Upper lobe of left lung (tissue), 4 donors: ENCODE results near the gene ADCYAP1R1.

Experiments used
- EP300 ChIP-seq, 4 donors: sonication (generic); formaldehyde crosslinking; IDR thresholded peaks; one replicate each; pipeline ENCODE4 v1.5.1; 2017; ENCODE audit warnings: antibody characterized with exemption in 4 of 4, control low read depth in 2 of 4
- POLR2A ChIP-seq, 4 donors: fragments of 450-650 bp; IDR thresholded peaks; one replicate each; pipeline ENCODE4 v1.5.1; 2016 to 2017; ENCODE audit warnings: antibody characterized with exemption in 4 of 4, mild to moderate bottlenecking in 2 of 4
- POLR2AphosphoS5 ChIP-seq, 2 donors: sonication (generic); formaldehyde crosslinking; IDR thresholded peaks; one replicate each; pipeline ENCODE4 v1.5.1; 2017; ENCODE audit warnings: antibody characterized with exemption in 2 of 2
- TF ChIP-seq, protein P1 (sequence below), 6 experiments: fragments of 450-650 bp in 4 of 6; fragments of 200-600 bp in 2 of 6; sonication (generic) in 2 of 6; IDR thresholded peaks; one replicate each; pipeline ENCODE4 v1.5.1; 2016 to 2019; ENCODE audit warnings: antibody characterized with exemption in 6 of 6

GRCh38 chr7:31137234-31137633, 85.1 kb downstream of the ADCYAP1R1 start:
- TF ChIP-seq, protein P1, sequence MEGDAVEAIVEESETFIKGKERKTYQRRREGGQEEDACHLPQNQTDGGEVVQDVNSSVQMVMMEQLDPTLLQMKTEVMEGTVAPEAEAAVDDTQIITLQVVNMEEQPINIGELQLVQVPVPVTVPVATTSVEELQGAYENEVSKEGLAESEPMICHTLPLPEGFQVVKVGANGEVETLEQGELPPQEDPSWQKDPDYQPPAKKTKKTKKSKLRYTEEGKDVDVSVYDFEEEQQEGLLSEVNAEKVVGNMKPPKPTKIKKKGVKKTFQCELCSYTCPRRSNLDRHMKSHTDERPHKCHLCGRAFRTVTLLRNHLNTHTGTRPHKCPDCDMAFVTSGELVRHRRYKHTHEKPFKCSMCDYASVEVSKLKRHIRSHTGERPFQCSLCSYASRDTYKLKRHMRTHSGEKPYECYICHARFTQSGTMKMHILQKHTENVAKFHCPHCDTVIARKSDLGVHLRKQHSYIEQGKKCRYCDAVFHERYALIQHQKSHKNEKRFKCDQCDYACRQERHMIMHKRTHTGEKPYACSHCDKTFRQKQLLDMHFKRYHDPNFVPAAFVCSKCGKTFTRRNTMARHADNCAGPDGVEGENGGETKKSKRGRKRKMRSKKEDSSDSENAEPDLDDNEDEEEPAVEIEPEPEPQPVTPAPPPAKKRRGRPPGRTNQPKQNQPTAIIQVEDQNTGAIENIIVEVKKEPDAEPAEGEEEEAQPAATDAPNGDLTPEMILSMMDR (IDR thresholded peaks at IDR 0.05) = no peak
- TF ChIP-seq POLR2A (IDR thresholded peaks at IDR 0.05) (no peak), POLR2AphosphoS5 (IDR thresholded peaks at IDR 0.05) (no peak), EP300 (IDR thresholded peaks at IDR 0.05) (no peak)
